ENCODE results near the gene CD70. TPM values are rescaled to one million over a fixed set of nuclear protein-coding genes. Genes with fewer than 3 reads are reported as not detected.

The CD70 gene
- total and polyA plus RNA-seq, 2 donors (not counting 1 experiment from before 2014, with no cell fraction given), result 23.9 to 49.1 TPM

GRCh38 chr19:6632002-6632621, 41.2 kb upstream of the CD70 start:
- Histone ChIP-seq H3K27ac (ENCODE audit: low read length in 2 of 2) (no peak overlapping the region), H4K20me1 (ENCODE audit: control insufficient read depth, insufficient read depth, low read length, poor library complexity, severe bottlenecking) (no peaks in the 10 kb centered on the region), H2AFZ (ENCODE audit: insufficient read depth, low read depth, low read length, poor library complexity, severe bottlenecking) (no peak overlapping the region), H3K4me3 (ENCODE audit: control extremely low read depth in 1 of 5, extremely low read depth in 1 of 5, insufficient read depth in 1 of 5, low read depth in 2 of 5, low read length in 4 of 5) (no peak overlapping the region), H3K4me1 (ENCODE audit: control insufficient read depth in 2 of 2, insufficient read depth in 2 of 2, low read length in 2 of 2) (peaks cover 5 to 8% of the 10 kb centered on the region in 2 donors), H3K9me3 (ENCODE audit: control extremely low read depth in 1 of 3, control insufficient read depth in 2 of 3, insufficient read depth in 1 of 3, low read length in 2 of 3) (peaks cover 0 to 3% (median 0%) of the 10 kb centered on the region in 3 donors), H3K4me2 (replicated peaks; ENCODE audit: low read depth, low read length, poor library complexity, severe bottlenecking) (no peak overlapping the region), H3K36me3 (replicated peaks in 1 of 2; ENCODE audit: control extremely low read depth in 1 of 2, control insufficient read depth in 1 of 2, extremely low read depth in 1 of 2, insufficient read depth in 2 of 2, low read length in 1 of 2) (no peaks in the 10 kb centered on the region), H3K9ac (ENCODE audit: low read length) (no peak overlapping the region), H3K27me3 (replicated peaks in 1 of 4; ENCODE audit: control extremely low read depth in 1 of 4, control insufficient read depth in 3 of 4, insufficient read depth in 4 of 4, low read length in 3 of 4) (no peaks in the 10 kb centered on the region), H3K79me2 (ENCODE audit: control insufficient read depth, insufficient read depth, low read length) (no peaks in the 10 kb centered on the region)
- no peak overlapping the region for H3K4me3 Mint-ChIP-seq
- POLR2A ChIA-PET, result interaction anchor here (0.5 to 1.3 kb wide), 5 partner anchors 10 to 701 kb away, joined by 3 to 13 read pairs (median 4); no protein-coding TSS in a partner anchor
- CTCF ChIA-PET, result interaction anchor here (0.6 to 4.3 kb wide), 33 partner anchors 10 to 502 kb away, joined by 3 to 56 read pairs (median 5); partner anchors contain the start of genes DENND1C and GPR108
- intact Hi-C loops (cut with micrococcal nuclease), result loop anchor here (1.0 to 5.0 kb wide), 6 partner anchors 43 to 171 kb away; no protein-coding TSS in a partner anchor
- WGBS (ENCODE audit: insufficient coverage), result 96% methylated on average over 4 of the region's 12 CpGs
- H3K9me3 Mint-ChIP-seq (ENCODE audit: insufficient read depth), result peaks cover 2% of the 10 kb centered on the region
- ATAC-seq (ENCODE audit: low read depth) (peak; percentile 78), DNase-seq (peak; percentile 87)
- H3K27ac Mint-ChIP-seq, result no peak overlapping the region
- peaks cover 26% of the 10 kb centered on the region for H3K4me1 Mint-ChIP-seq
- peaks cover 3% of the 10 kb centered on the region for H3K27me3 Mint-ChIP-seq
- peak; percentile 92 for TF ChIP-seq CTCF (IDR thresholded peaks at IDR 0.05)
- no peak for TF ChIP-seq EZH2 (IDR thresholded peaks at IDR 0.05; ENCODE audit: borderline replicate concordance, insufficient read depth, low read depth, low read length, poor library complexity, severe bottlenecking)

GRCh38 chr19:6626764-6627163, 35.8 kb upstream of the CD70 start:
- Histone ChIP-seq H3K27ac (ENCODE audit: low read length in 2 of 2) (no peak overlapping the region), H3K4me2 (replicated peaks; ENCODE audit: low read depth, low read length, poor library complexity, severe bottlenecking) (no peak overlapping the region), H3K79me2 (ENCODE audit: control insufficient read depth, insufficient read depth, low read length) (no peaks in the 10 kb centered on the region), H3K9ac (ENCODE audit: low read length) (no peak overlapping the region), H3K27me3 (replicated peaks in 1 of 4; ENCODE audit: control extremely low read depth in 1 of 4, control insufficient read depth in 3 of 4, insufficient read depth in 4 of 4, low read length in 3 of 4) (no peaks in the 10 kb centered on the region), H3K4me3 (ENCODE audit: control extremely low read depth in 1 of 5, extremely low read depth in 1 of 5, insufficient read depth in 1 of 5, low read depth in 2 of 5, low read length in 4 of 5) (no peak overlapping the region), H4K20me1 (ENCODE audit: control insufficient read depth, insufficient read depth, low read length, poor library complexity, severe bottlenecking) (no peaks in the 10 kb centered on the region), H3K9me3 (ENCODE audit: control extremely low read depth in 1 of 3, control insufficient read depth in 2 of 3, insufficient read depth in 1 of 3, low read length in 2 of 3) (no peaks in the 10 kb centered on the region), H2AFZ (ENCODE audit: insufficient read depth, low read depth, low read length, poor library complexity, severe bottlenecking) (no peak overlapping the region), H3K36me3 (replicated peaks in 1 of 2; ENCODE audit: control extremely low read depth in 1 of 2, control insufficient read depth in 1 of 2, extremely low read depth in 1 of 2, insufficient read depth in 2 of 2, low read length in 1 of 2) (no peaks in the 10 kb centered on the region), H3K4me1 (ENCODE audit: control insufficient read depth in 2 of 2, insufficient read depth in 2 of 2, low read length in 2 of 2) (peaks cover 5 to 8% of the 10 kb centered on the region in 2 donors)
- Mint-ChIP-seq H3K27ac (no peak overlapping the region), H3K4me1 (peaks cover 15% of the 10 kb centered on the region), H3K9me3 (ENCODE audit: insufficient read depth) (peaks cover 2% of the 10 kb centered on the region), H3K27me3 (peaks cover 10% of the 10 kb centered on the region), H3K4me3 (no peak overlapping the region)
- ChIA-PET POLR2A (no interaction called here), CTCF (no interaction called here)
- TF ChIP-seq EZH2 (IDR thresholded peaks at IDR 0.05; ENCODE audit: borderline replicate concordance, insufficient read depth, low read depth, low read length, poor library complexity, severe bottlenecking), result no peak
- no peak for TF ChIP-seq CTCF (IDR thresholded peaks at IDR 0.05)
- no peak for DNase-seq
- intact Hi-C loops (cut with micrococcal nuclease), result no loop called here
- no peak for ATAC-seq (ENCODE audit: low read depth)
